Astrocyte (in vitro differentiated cells and primary cell): ENCODE results near the gene THEM5. TPM values are rescaled to one million over a fixed set of nuclear protein-coding genes. Genes with fewer than 3 reads are reported as not detected.

Experiments
- DNase-seq: peaks from one replicate; pipeline ENCODE4 v3.0.0-alpha.2; 2010; ENCODE audit warnings: low read depth
- FAIRE-seq: peaks from 2 replicates; lab custom pipeline; 2011; peaks lifted over from hg19 to GRCh38; lab: Jason Lieb, UNC
- H2AFZ ChIP-seq: 2 replicates; pipeline ENCODE4 v1.6.0; 2012; ENCODE audit warnings: low read depth, low read length, inconsistent platforms
- H3K27ac ChIP-seq: 2 replicates; pipeline ENCODE4 v1.5.1; 2011; ENCODE audit warnings: low read depth, low read length, inconsistent platforms
- H3K27me3 ChIP-seq: 2 replicates; pipeline ENCODE4 v1.6.0; 2011; ENCODE audit warnings: low read length, inconsistent platforms; ENCODE audit not compliant: insufficient read depth
- H3K36me3 ChIP-seq: 2 replicates; pipeline ENCODE4 v1.5.1; 2011; ENCODE audit warnings: low read length, inconsistent platforms; ENCODE audit not compliant: insufficient read depth
- H3K4me1 ChIP-seq: 2 replicates; pipeline ENCODE4 v1.5.1; 2011; ENCODE audit warnings: low read length, inconsistent platforms; ENCODE audit not compliant: insufficient read depth
- H3K4me2 ChIP-seq: 2 replicates; pipeline ENCODE4 v1.6.0; 2012; ENCODE audit warnings: low read length, inconsistent platforms
- H3K4me3 ChIP-seq: 2 replicates; pipeline ENCODE4 v1.5.1; 2011; ENCODE audit warnings: low read depth, mild to moderate bottlenecking, low read length, inconsistent platforms; ENCODE audit not compliant: insufficient read depth
- H3K79me2 ChIP-seq: 2 replicates; pipeline ENCODE4 v1.6.0; 2012; ENCODE audit warnings: mild to moderate bottlenecking, low read length, inconsistent platforms; ENCODE audit not compliant: insufficient read depth
- H3K9ac ChIP-seq: 2 replicates; pipeline ENCODE4 v1.6.0; 2012; ENCODE audit warnings: mild to moderate bottlenecking, low read length, inconsistent platforms
- H3K9me3 ChIP-seq: 2 replicates; pipeline ENCODE4 v1.5.1; 2012; ENCODE audit warnings: low read depth, mild to moderate bottlenecking, low read length, inconsistent platforms; ENCODE audit not compliant: insufficient read depth
- H4K20me1 ChIP-seq: 2 replicates; pipeline ENCODE4 v1.6.0; 2012; ENCODE audit warnings: low read length, inconsistent platforms; ENCODE audit not compliant: insufficient read depth
- H3K27ac Mint-ChIP-seq: one replicate; pipeline ENCODE4 v1.8.0; 2021; ENCODE audit warnings: mild to moderate bottlenecking, mixed read lengths; ENCODE audit not compliant: unreplicated experiment
- H3K27me3 Mint-ChIP-seq: one replicate; pipeline ENCODE4 v1.8.0; 2021; ENCODE audit warnings: low read depth, mixed read lengths; ENCODE audit not compliant: unreplicated experiment
- H3K36me3 Mint-ChIP-seq: one replicate; pipeline ENCODE4 v1.8.0; 2021; ENCODE audit warnings: low read depth, mixed read lengths; ENCODE audit not compliant: unreplicated experiment
- H3K4me1 Mint-ChIP-seq: one replicate; pipeline ENCODE4 v1.8.0; 2021; ENCODE audit warnings: low read depth, mixed read lengths; ENCODE audit not compliant: unreplicated experiment
- H3K4me3 Mint-ChIP-seq: one replicate; pipeline ENCODE4 v1.8.0; 2021; ENCODE audit warnings: mild to moderate bottlenecking, moderate library complexity, mixed read lengths; ENCODE audit not compliant: unreplicated experiment
- H3K9me3 Mint-ChIP-seq: one replicate; pipeline ENCODE4 v1.8.0; 2021; ENCODE audit warnings: mild to moderate bottlenecking, mixed read lengths; ENCODE audit not compliant: unreplicated experiment
- EZH2 ChIP-seq: IDR thresholded peaks from 2 replicates; pipeline ENCODE4 v1.6.1; 2012; ENCODE audit warnings: mild to moderate bottlenecking, low read length, inconsistent platforms; ENCODE audit not compliant: insufficient read depth
- total RNA-seq: library from RNA; stranded (reverse); gene quantifications from 2 replicates; pipeline ENCODE4 v1.2.1, GENCODE V29; 2021
- TF ChIP-seq, protein P1 (sequence below): IDR thresholded peaks from 2 replicates; pipeline ENCODE4 v1.5.1; 2011; ENCODE audit warnings: low read depth, mild to moderate bottlenecking, inconsistent platforms, low read length, moderate library complexity; ENCODE audit not compliant: insufficient read depth

Gene THEM5
- total RNA-seq, 1 donor from 2014 or later: not detected

DNA sequence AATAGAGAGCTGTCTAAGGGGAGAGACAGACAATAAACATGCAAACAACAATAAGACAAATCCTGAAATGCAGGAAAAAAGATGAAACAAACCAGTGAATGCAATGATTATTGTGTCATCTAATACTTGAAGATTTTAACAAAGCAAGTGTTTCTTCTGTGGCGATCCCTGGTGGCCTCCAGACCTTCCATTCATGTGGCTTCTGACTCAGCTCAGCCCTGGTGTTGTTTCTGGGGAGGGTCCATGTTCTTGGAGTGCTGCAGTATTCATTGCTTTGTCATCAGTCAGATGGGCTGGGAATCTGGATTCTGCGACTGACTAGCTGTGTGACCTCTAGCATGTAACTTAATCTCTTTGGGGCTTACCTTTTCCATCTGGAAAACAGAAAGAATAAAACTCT is 12.4 kb downstream of the THEM5 start:
- Mint-ChIP-seq H3K9me3 (no peaks in the 10 kb centered on the region), H3K27ac (peak overlapping the region; percentile 13), H3K4me3 (peak overlapping the region; percentile 36), H3K36me3 (no peaks in the 10 kb centered on the region), H3K27me3 (peaks cover 9% of the 10 kb centered on the region), H3K4me1 (peaks cover 38% of the 10 kb centered on the region)
- TF ChIP-seq, protein P1, sequence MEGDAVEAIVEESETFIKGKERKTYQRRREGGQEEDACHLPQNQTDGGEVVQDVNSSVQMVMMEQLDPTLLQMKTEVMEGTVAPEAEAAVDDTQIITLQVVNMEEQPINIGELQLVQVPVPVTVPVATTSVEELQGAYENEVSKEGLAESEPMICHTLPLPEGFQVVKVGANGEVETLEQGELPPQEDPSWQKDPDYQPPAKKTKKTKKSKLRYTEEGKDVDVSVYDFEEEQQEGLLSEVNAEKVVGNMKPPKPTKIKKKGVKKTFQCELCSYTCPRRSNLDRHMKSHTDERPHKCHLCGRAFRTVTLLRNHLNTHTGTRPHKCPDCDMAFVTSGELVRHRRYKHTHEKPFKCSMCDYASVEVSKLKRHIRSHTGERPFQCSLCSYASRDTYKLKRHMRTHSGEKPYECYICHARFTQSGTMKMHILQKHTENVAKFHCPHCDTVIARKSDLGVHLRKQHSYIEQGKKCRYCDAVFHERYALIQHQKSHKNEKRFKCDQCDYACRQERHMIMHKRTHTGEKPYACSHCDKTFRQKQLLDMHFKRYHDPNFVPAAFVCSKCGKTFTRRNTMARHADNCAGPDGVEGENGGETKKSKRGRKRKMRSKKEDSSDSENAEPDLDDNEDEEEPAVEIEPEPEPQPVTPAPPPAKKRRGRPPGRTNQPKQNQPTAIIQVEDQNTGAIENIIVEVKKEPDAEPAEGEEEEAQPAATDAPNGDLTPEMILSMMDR: no peak
- TF ChIP-seq EZH2: no peak
- Histone ChIP-seq H2AFZ (no peak overlapping the region), H3K9ac (no peak overlapping the region), H3K4me1 (peaks cover 30% of the 10 kb centered on the region), H3K4me3 (no peak overlapping the region), H3K4me2 (peak overlapping the region; percentile 81), H3K27ac (no peak overlapping the region), H3K36me3 (no peaks in the 10 kb centered on the region), H3K9me3 (no peaks in the 10 kb centered on the region), H3K79me2 (no peaks in the 10 kb centered on the region), H3K27me3 (peaks cover 21% of the 10 kb centered on the region), H4K20me1 (peaks cover 15% of the 10 kb centered on the region)
- peak; percentile 20 for FAIRE-seq
- DNase-seq: peak; percentile 83

DNA sequence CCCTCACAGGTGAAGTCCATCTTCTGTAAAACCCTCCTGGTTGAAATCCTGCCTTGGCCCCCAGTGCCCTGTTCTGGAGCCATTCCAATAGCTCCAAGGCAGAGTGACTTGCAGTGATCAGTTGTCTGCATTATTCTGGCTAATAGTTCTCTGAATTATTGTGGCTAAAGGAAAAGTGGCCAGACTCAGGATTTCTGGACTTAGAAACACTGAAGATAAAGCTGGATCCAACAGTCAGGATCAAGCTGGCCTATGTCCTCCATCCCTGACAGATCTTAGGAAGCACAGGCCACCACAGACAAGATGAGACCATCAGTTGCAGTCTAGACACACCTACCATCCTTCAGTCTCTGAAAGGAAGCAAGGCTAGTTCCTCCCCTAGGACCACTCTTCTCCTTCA is 13.1 kb downstream of the THEM5 start:
- H3K27ac ChIP-seq: no peak overlapping the region
- Mint-ChIP-seq H3K9me3 (no peaks in the 10 kb centered on the region), H3K36me3 (no peaks in the 10 kb centered on the region), H3K27me3 (peaks cover 11% of the 10 kb centered on the region), H3K4me1 (peaks cover 35% of the 10 kb centered on the region), H3K4me3 (peak overlapping the region; percentile 31), H3K27ac (peak overlapping the region; percentile 28)
- FAIRE-seq (no peak), DNase-seq (no peak)
- no peaks in the 10 kb centered on the region for H3K79me2 ChIP-seq
- H4K20me1 ChIP-seq: peaks cover 15% of the 10 kb centered on the region
- H3K27me3 ChIP-seq: peaks cover 21% of the 10 kb centered on the region
- no peak for TF ChIP-seq EZH2
- TF ChIP-seq, protein P1: no peak
- no peak overlapping the region for H3K4me3 ChIP-seq
- H3K4me1 ChIP-seq: peaks cover 27% of the 10 kb centered on the region
- peak overlapping the region; percentile 81 for H3K4me2 ChIP-seq
- no peak overlapping the region for H3K9ac ChIP-seq
- H3K9me3 ChIP-seq: no peaks in the 10 kb centered on the region
- H3K36me3 ChIP-seq: no peaks in the 10 kb centered on the region
- H2AFZ ChIP-seq: no peak overlapping the region
